SU-DHL-6 (cell line): Measurements from ENCODE around the gene CORO1C.

ENCODE experiments used
- EZH2phosphoT487 ChIP-seq: fragments of 200-600 bp; sonication (generic), shearing (Covaris generic); conservative IDR thresholded peaks from 2 replicates; pipeline ENCODE4 v1.6.1; 2018; ENCODE audit warnings: mild to moderate bottlenecking, antibody characterized with exemption, low read length, moderate library complexity, mixed read lengths
- TF ChIP-seq, protein P1 (sequence below): fragments of 200-600 bp; sonication (generic); IDR thresholded peaks from one replicate; pipeline ENCODE4 v1.5.1; 2017; ENCODE audit warnings: antibody characterized with exemption, mild to moderate bottlenecking, low read length, moderate library complexity; ENCODE audit not compliant: insufficient read depth, poor library complexity, severe bottlenecking

DNA sequence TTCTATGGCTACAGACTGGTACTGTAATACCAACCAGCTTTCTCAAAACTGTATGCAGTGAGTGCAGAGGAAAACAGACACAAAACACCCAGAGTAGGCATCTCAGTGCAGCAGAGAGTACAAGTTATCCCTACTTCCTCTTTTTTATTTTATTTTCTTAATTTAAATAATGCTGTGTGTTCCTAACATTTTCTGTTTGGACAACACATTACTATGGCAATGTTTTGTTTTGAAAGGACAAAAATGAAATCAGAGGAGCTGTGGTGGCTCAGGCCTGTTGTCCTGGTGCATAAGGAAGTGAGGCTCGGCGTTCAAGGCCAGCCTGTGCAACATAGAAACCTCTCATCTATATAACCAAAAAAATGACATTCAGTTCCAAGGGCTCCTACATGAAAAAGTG is 64.0 kb downstream of the CORO1C start:
- TF ChIP-seq, protein P1, sequence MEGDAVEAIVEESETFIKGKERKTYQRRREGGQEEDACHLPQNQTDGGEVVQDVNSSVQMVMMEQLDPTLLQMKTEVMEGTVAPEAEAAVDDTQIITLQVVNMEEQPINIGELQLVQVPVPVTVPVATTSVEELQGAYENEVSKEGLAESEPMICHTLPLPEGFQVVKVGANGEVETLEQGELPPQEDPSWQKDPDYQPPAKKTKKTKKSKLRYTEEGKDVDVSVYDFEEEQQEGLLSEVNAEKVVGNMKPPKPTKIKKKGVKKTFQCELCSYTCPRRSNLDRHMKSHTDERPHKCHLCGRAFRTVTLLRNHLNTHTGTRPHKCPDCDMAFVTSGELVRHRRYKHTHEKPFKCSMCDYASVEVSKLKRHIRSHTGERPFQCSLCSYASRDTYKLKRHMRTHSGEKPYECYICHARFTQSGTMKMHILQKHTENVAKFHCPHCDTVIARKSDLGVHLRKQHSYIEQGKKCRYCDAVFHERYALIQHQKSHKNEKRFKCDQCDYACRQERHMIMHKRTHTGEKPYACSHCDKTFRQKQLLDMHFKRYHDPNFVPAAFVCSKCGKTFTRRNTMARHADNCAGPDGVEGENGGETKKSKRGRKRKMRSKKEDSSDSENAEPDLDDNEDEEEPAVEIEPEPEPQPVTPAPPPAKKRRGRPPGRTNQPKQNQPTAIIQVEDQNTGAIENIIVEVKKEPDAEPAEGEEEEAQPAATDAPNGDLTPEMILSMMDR: no peak
- no peak for TF ChIP-seq EZH2phosphoT487
